Upper lobe of left lung (tissue), 6 donors: ENCODE data around the gene LYPD3. TPM values are rescaled to one million over a fixed set of nuclear protein-coding genes. Genes with fewer than 3 reads are reported as not detected.
A peak's percentile ranks its signal among the peaks of the same experiment; 100 is the strongest.
"Not testable (repeated sequence)": the region's sequence is repeated elsewhere in the genome, so short reads cannot be mapped to it uniquely, and the experiment has no call there.

Experiments used
- ATAC-seq, 2 donors: fragments of 200-7000 bp; cut with Tn5 transposase; one replicate each; pipeline ENCODE4 v1.9.1; 2022; ENCODE audit warnings: mild to moderate bottlenecking in 2 of 2, moderate library complexity in 2 of 2; ENCODE audit not compliant: low FRiP score in 2 of 2
- DNase-seq, 2 donors: peaks; one replicate each; pipeline ENCODE4 v3.0.0-alpha.2; 2019 to 2020
- H3K27ac ChIP-seq, 4 donors: fragments of 200-600 bp; sonication (generic); one replicate each; pipeline ENCODE4 v1.5.1; 2016 to 2019
- H3K27me3 ChIP-seq, 4 donors: fragments of 200-600 bp; sonication (generic); one replicate each; pipeline ENCODE4 v1.5.1; 2017 to 2019
- H3K36me3 ChIP-seq, 4 donors: fragments of 200-600 bp; sonication (generic); one replicate each; pipeline ENCODE4 v1.5.1; 2016 to 2019
- H3K4me1 ChIP-seq, 4 donors: fragments of 200-600 bp; sonication (generic); one replicate each; pipeline ENCODE4 v1.5.1; 2018 to 2019
- H3K4me3 ChIP-seq, 4 donors: fragments of 200-600 bp; sonication (generic); one replicate each; pipeline ENCODE4 v1.5.1; 2017 to 2019; ENCODE audit warnings: mild to moderate bottlenecking in 2 of 4, moderate library complexity in 1 of 4
- H3K9me3 ChIP-seq, 4 donors: fragments of 200-600 bp; sonication (generic); one replicate each; pipeline ENCODE4 v1.5.1; 2018 to 2019
- EP300 ChIP-seq, 4 donors: sonication (generic); formaldehyde crosslinking; IDR thresholded peaks; one replicate each; pipeline ENCODE4 v1.5.1; 2017; ENCODE audit warnings: antibody characterized with exemption in 4 of 4, control low read depth in 2 of 4
- POLR2A ChIP-seq, 4 donors: fragments of 450-650 bp; IDR thresholded peaks; one replicate each; pipeline ENCODE4 v1.5.1; 2016 to 2017; ENCODE audit warnings: antibody characterized with exemption in 4 of 4, mild to moderate bottlenecking in 2 of 4
- POLR2AphosphoS5 ChIP-seq, 2 donors: sonication (generic); formaldehyde crosslinking; IDR thresholded peaks; one replicate each; pipeline ENCODE4 v1.5.1; 2017; ENCODE audit warnings: antibody characterized with exemption in 2 of 2
- WGBS, 2 donors: methylation state at CpG; one replicate each; pipeline ENCODE4 v1.1.5; 2017 to 2018; 5-methylcytosine and 5-hydroxymethylcytosine counted together
- total RNA-seq, 6 donors: library from RNA; depleted of rRNA in 4 of 6; stranded (reverse); fragments of >200 nt in 4 of 6; gene quantifications; one replicate each; pipeline versions ENCODE4 v1.1.0 to v1.2.1, GENCODE V29; 2016 to 2021
- TF ChIP-seq, protein P1 (sequence below), 6 experiments: fragments of 450-650 bp in 4 of 6; fragments of 200-600 bp in 2 of 6; sonication (generic) in 2 of 6; IDR thresholded peaks; one replicate each; pipeline ENCODE4 v1.5.1; 2016 to 2019; ENCODE audit warnings: antibody characterized with exemption in 6 of 6
- donor health status: DM: no; HTN: no; CAD: no; lungs with moderate emphysema.
- donor health status: DM: no; HTN: yes; CAD: no; lungs with severe emphysema.

Gene LYPD3
- total RNA-seq, 6 donors from 2014 or later, result 0.29 to 13.6 (median 0.39) TPM; not detected in 1

DNA sequence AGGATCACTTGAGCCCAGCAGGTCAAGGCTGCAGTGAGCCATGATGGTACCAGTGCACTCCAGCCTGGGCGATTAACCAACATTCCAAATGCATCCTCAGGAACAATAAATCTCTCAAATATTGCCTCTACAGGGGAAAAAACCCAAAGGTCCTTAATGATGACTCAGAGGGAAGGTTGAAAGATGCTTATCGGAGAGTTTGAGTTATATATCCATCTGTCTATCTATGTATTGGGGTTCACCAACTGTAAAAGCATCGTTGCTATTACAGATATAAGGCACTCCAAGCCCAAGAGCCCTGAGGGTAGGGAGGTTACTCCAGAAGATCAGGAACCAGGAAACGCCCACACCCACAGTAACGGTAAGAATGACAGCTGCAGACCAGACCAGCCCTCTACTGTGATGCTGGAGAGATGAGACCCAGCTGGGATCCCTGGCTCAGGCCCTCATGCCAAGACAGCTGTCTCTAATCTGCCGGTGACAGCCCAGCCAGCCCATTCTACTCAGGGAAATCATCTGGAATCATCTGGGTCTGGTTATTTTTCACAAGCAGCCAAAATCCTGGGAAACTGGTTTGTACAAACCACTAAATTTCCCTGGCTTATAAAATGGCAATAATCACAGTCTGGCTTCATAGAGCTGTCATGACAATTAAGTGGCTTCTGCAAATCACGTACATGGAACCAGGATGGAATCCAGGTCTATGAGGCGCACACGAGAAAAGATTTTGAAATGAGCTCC is 26.9 kb downstream of the LYPD3 start:
- DNase-seq, result peak in 1 of 2 donors; percentile 29
- TF ChIP-seq POLR2AphosphoS5 (IDR thresholded peaks at IDR 0.05), result peak; percentile 70 to 72
- TF ChIP-seq, protein P1, sequence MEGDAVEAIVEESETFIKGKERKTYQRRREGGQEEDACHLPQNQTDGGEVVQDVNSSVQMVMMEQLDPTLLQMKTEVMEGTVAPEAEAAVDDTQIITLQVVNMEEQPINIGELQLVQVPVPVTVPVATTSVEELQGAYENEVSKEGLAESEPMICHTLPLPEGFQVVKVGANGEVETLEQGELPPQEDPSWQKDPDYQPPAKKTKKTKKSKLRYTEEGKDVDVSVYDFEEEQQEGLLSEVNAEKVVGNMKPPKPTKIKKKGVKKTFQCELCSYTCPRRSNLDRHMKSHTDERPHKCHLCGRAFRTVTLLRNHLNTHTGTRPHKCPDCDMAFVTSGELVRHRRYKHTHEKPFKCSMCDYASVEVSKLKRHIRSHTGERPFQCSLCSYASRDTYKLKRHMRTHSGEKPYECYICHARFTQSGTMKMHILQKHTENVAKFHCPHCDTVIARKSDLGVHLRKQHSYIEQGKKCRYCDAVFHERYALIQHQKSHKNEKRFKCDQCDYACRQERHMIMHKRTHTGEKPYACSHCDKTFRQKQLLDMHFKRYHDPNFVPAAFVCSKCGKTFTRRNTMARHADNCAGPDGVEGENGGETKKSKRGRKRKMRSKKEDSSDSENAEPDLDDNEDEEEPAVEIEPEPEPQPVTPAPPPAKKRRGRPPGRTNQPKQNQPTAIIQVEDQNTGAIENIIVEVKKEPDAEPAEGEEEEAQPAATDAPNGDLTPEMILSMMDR (IDR thresholded peaks at IDR 0.05), result no peak

DNA sequence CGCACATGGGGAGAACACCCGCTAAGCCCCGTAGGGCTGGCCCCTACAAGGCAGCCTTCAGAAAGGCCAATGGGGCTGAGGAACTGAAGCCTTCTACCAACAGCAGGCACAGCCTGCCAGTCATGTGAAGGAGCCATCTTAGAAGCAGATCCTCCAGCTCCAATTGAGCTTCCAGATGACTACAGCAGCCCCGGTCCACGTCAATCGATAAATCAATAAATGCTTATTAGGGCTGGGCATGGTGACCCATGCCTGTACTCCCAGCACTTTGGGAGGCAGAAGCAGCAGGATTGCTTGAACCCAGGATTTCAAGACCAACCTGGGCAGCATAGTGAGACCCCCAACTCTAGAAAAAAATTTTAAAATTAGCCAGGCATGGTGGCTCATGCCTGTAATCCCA is 27.7 kb downstream of the LYPD3 start:
- no peak for DNase-seq
- no peak for ATAC-seq
- WGBS, 2 donors, result 86 to 98% methylated on average over 6 of the region's 6 CpGs

More for the DNA sequence above, 26.9 kb downstream of the LYPD3 start:
- peak overlapping the region; percentile 31 to 66 (median 38) for H3K27ac ChIP-seq
- H3K36me3 ChIP-seq, result no peaks in the 10 kb centered on the region
- peak; percentile 68 to 90 for ATAC-seq
- WGBS, 2 donors, result 56 to 59% methylated on average over 9 of the region's 9 CpGs
- peaks cover 13 to 19% (median 17%) of the 10 kb centered on the region in 4 donors for H3K4me1 ChIP-seq
- no peaks in the 10 kb centered on the region for H3K9me3 ChIP-seq
- H3K27me3 ChIP-seq, result no peaks in the 10 kb centered on the region
- no peak overlapping the region for H3K4me3 ChIP-seq

DNA sequence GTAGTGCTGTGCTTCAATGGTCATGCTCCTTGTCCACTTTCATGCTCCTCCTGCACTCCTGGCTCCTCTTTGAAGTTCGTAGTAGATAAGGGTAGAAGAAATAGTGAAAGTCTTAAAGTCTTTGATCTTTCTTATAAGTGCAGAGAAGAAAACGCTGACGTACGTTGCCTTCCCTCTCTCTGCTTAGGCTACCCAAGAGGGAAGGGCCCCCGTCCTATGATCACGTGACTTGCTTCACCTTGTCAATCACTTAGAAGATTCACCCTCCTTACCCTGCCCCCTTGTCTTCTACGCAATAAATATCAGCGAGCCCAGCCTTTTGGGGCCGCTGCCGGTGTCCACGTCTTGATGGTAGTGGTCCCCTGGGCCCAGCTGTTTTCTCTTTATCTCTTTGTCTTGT is 28.1 kb downstream of the LYPD3 start:
- WGBS, 2 donors, result 85 to 86% methylated on average over 11 of the region's 11 CpGs
- H3K27ac ChIP-seq, H3K9me3 ChIP-seq, H3K36me3 ChIP-seq, DNase-seq, H3K27me3 ChIP-seq, ATAC-seq, H3K4me3 ChIP-seq: not testable (repeated sequence)
- H3K4me1 ChIP-seq, result peaks cover 13 to 24% (median 17%) of the 10 kb centered on the region in 4 donors

More for the DNA sequence above, 27.7 kb downstream of the LYPD3 start:
- Histone ChIP-seq H3K4me1 (peaks cover 13 to 24% (median 17%) of the 10 kb centered on the region in 4 donors), H3K36me3 (no peaks in the 10 kb centered on the region), H3K27ac (peak overlapping the region in 1 of 4 donors; percentile 31), H3K27me3 (no peaks in the 10 kb centered on the region), H3K4me3 (no peak overlapping the region), H3K9me3 (no peaks in the 10 kb centered on the region)
- TF ChIP-seq POLR2A (IDR thresholded peaks at IDR 0.05), result no peak
- TF ChIP-seq EP300 (IDR thresholded peaks at IDR 0.05), result no peak
- TF ChIP-seq, protein P1 (IDR thresholded peaks at IDR 0.05), result no peak
- no peak for TF ChIP-seq POLR2AphosphoS5 (IDR thresholded peaks at IDR 0.05)

DNA sequence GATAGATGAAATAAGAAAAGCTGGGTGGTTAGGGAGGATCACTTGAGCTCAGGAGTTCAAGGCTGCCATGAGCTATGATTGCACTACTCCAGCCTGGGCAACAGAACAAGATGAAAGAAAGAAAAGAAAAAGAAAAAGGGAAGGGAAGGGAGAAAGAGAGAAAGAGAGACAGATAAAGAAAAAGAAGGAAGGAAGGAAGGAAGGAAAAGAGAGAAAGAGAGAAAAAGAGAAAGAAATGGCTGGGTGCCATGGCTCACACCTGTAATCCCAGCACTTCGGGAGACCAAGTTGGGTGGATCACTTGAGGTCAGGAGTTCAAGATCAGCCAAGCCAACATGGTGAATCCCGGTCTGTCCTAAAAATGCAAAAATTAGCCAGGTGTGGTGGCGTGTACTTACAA is 29.6 kb downstream of the LYPD3 start:
- Histone ChIP-seq H3K27me3 (no peaks in the 10 kb centered on the region), H3K9me3 (no peaks in the 10 kb centered on the region), H3K4me1 (peaks cover 15 to 24% (median 17%) of the 10 kb centered on the region in 4 donors), H3K27ac (no peak overlapping the region), H3K4me3 (no peak overlapping the region), H3K36me3 (no peaks in the 10 kb centered on the region)
- no peak for ATAC-seq
- TF ChIP-seq EP300 (IDR thresholded peaks at IDR 0.05) (no peak), POLR2AphosphoS5 (IDR thresholded peaks at IDR 0.05) (no peak), POLR2A (IDR thresholded peaks at IDR 0.05) (no peak)
- TF ChIP-seq, protein P1 (IDR thresholded peaks at IDR 0.05), result no peak
- WGBS, 2 donors, result 79 to 82% methylated on average over 3 of the region's 3 CpGs
- no peak for DNase-seq

DNA sequence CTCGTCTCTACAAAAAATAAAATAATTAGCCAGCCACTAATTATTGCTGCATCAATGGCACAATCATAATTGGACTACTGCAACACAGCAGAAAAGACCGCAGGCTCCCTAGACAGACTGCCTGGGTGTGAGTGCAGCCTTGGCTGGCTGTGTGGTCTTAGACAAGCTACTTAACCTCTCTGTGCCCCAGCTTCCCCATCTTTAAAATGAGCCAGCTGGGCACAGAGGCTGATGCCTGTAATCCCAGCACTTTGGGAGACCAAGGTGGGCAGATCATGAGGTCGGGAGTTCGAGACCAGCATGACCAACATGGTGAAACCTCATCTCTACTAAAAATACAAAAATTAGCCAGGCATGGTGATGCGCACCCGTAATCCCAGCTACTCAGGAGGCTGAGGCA is 31.7 kb downstream of the LYPD3 start:
- peaks cover 6 to 26% (median 16%) of the 10 kb centered on the region in 4 donors for H3K4me1 ChIP-seq
- H3K36me3 ChIP-seq, result no peaks in the 10 kb centered on the region
- WGBS, 2 donors, result 81 to 94% methylated on average over 5 to 6 of the region's 6 CpGs
- H3K4me3 ChIP-seq, result no peak overlapping the region
- H3K27ac ChIP-seq, result no peak overlapping the region
- H3K9me3 ChIP-seq, result no peaks in the 10 kb centered on the region
- no peak for DNase-seq
- no peaks in the 10 kb centered on the region for H3K27me3 ChIP-seq
- ATAC-seq, result no peak
- TF ChIP-seq POLR2A (IDR thresholded peaks at IDR 0.05) (no peak), POLR2AphosphoS5 (IDR thresholded peaks at IDR 0.05) (no peak)
- TF ChIP-seq, protein P1 (IDR thresholded peaks at IDR 0.05), result no peak
